Ascending aorta (tissue), 2 donors: ENCODE data around the gene WEE1. TPM values are rescaled to one million over a fixed set of nuclear protein-coding genes. Genes with fewer than 3 reads are reported as not detected.

Experiments used
- DNase-seq, 2 donors: peaks; one replicate each; pipeline ENCODE4 v3.0.0-alpha.2; 2019; ENCODE audit warnings: low spot score in 2 of 2
- H3K27ac ChIP-seq, 2 donors: fragments of 200-600 bp; sonication (generic); one replicate each; pipeline ENCODE4 v1.5.1; 2016 to 2017; ENCODE audit warnings: mild to moderate bottlenecking in 1 of 2
- H3K27me3 ChIP-seq: fragments of 200-600 bp; sonication (generic); one replicate; pipeline ENCODE4 v1.5.1; 2017
- H3K36me3 ChIP-seq, 2 donors: fragments of 200-600 bp; sonication (generic); one replicate each; pipeline ENCODE4 v1.5.1; 2016
- H3K4me1 ChIP-seq, 2 donors: fragments of 200-600 bp; sonication (generic); one replicate each; pipeline ENCODE4 v1.5.1; 2016 to 2017; ENCODE audit warnings: mild to moderate bottlenecking in 1 of 2
- H3K4me3 ChIP-seq, 2 donors: fragments of 200-600 bp; sonication (generic); one replicate each; pipeline ENCODE4 v1.5.1; 2016 to 2017; ENCODE audit warnings: mild to moderate bottlenecking in 1 of 2
- H3K9me3 ChIP-seq, 2 donors: fragments of 200-600 bp; sonication (generic); one replicate each; pipeline ENCODE4 v1.5.1; 2016
- CTCF ChIP-seq, 3 experiments: fragments of 200-600 bp in 2 of 3; fragments of 450-650 bp in 1 of 3; sonication (generic) in 2 of 3; IDR thresholded peaks; one replicate each; pipeline ENCODE4 v1.5.1; 2016 to 2019; ENCODE audit warnings: antibody characterized with exemption in 3 of 3, mild to moderate bottlenecking in 1 of 3, moderate library complexity in 1 of 3
- intact Hi-C: fragments of 100-400 bp; cut with DNase I; formaldehyde crosslinking; loops from one replicate; pipeline ENCODE4 v1.15.1; 2023
- total RNA-seq: library from RNA; depleted of rRNA; stranded (reverse); fragments of >200 nt; gene quantifications from one replicate; pipeline ENCODE4 v1.1.0, GENCODE V29; 2016

Gene WEE1
- total RNA-seq, 1 donor from 2014 or later = 20.8 TPM

- Histone ChIP-seq H3K27ac (peak overlapping the region in 1 of 2 donors; percentile 19), H3K4me1 (peaks cover 0 to 4% of the 10 kb centered on the region in 2 donors), H3K9me3 (no peaks in the 10 kb centered on the region), H3K4me3 (no peak overlapping the region), H3K27me3 (no peaks in the 10 kb centered on the region), H3K36me3 (no peaks in the 10 kb centered on the region)
- no peak for TF ChIP-seq CTCF (IDR thresholded peaks at IDR 0.05)
- no peak for DNase-seq
- intact Hi-C loops = no loop called here
Measured at GRCh38 chr11:9626496-9627394, 53.3 kb downstream of the WEE1 start.

- no peak overlapping the region for H3K4me3 ChIP-seq
- no peak for TF ChIP-seq CTCF (IDR thresholded peaks at IDR 0.05)
- intact Hi-C loops = no loop called here
Measured at GRCh38 chr11:9629064-9629463, 55.6 kb downstream of the WEE1 start.

GRCh38 chr11:9633679-9634078, 60.2 kb downstream of the WEE1 start:
- Histone ChIP-seq H3K27me3 (no peaks in the 10 kb centered on the region), H3K4me1 (no peaks in the 10 kb centered on the region), H3K9me3 (no peaks in the 10 kb centered on the region), H3K36me3 (no peaks in the 10 kb centered on the region), H3K27ac (no peak overlapping the region), H3K4me3 (no peak overlapping the region)
- intact Hi-C loops = no loop called here
- no peak for DNase-seq
- no peak for TF ChIP-seq CTCF (IDR thresholded peaks at IDR 0.05)

More at GRCh38 chr11:9629064-9629463, 55.6 kb downstream of the WEE1 start:
- Histone ChIP-seq H3K27ac (no peak overlapping the region), H3K27me3 (no peaks in the 10 kb centered on the region), H3K4me1 (peaks cover 0 to 4% of the 10 kb centered on the region in 2 donors), H3K9me3 (no peaks in the 10 kb centered on the region), H3K36me3 (no peaks in the 10 kb centered on the region)
- DNase-seq = no peak

- H3K4me1 ChIP-seq = no peaks in the 10 kb centered on the region
- intact Hi-C loops = no loop called here
- no peak for TF ChIP-seq CTCF (IDR thresholded peaks at IDR 0.05)
- no peaks in the 10 kb centered on the region for H3K27me3 ChIP-seq
- H3K9me3 ChIP-seq = no peaks in the 10 kb centered on the region
- no peak overlapping the region for H3K4me3 ChIP-seq
- no peaks in the 10 kb centered on the region for H3K36me3 ChIP-seq
- DNase-seq = no peak
- no peak overlapping the region for H3K27ac ChIP-seq
Measured at GRCh38 chr11:9636691-9637090, 63.2 kb downstream of the WEE1 start.

- DNase-seq = peak in 1 of 2 donors; percentile 70
- no peaks in the 10 kb centered on the region for H3K9me3 ChIP-seq
- peak overlapping the region in 1 of 2 donors; percentile 1 for H3K27ac ChIP-seq
- intact Hi-C loops = no loop called here
- no peak overlapping the region for H3K4me3 ChIP-seq
- H3K36me3 ChIP-seq = no peaks in the 10 kb centered on the region
- H3K4me1 ChIP-seq = no peaks in the 10 kb centered on the region
- no peaks in the 10 kb centered on the region for H3K27me3 ChIP-seq
- no peak for TF ChIP-seq CTCF (IDR thresholded peaks at IDR 0.05)
Measured at GRCh38 chr11:9639099-9639498, 65.6 kb downstream of the WEE1 start.

Other genes starting within 250 kb of the WEE1 start
- gene IPO7, start 189.0 kb upstream of the WEE1 start, total RNA-seq = 93.4 TPM
- 2.7 TPM for gene ZNF143, start 112.7 kb upstream of the WEE1 start, total RNA-seq
- 40.1 TPM for gene SWAP70, start 90.4 kb downstream of the WEE1 start, total RNA-seq